Measurements from ENCODE around the gene NFKBIZ.
"Not testable (repeated sequence)": the region's sequence is repeated elsewhere in the genome, so short reads cannot be mapped to it uniquely, and the experiment has no call there.

DNA sequence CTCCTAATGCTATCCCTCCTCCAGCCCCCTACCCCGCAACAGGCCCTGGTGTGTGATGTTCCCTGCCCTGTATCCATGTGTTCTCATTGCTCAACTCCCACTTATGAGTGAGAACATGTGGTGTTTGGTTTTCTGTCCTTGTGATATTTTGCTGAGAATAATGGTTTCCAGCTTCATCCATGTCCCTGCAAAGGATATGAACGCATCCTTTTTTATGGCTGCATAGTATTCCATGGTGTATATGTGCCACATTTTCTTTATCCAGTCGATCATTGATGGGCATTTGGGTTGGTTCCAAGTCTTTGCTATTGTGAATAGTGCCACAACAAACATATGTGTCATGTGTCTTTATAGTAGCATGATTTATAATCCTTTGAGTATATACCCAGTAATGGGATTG is 36.3 kb downstream of the NFKBIZ start:
- TF ChIP-seq CTCF (IDR thresholded peaks at IDR 0.05; ENCODE audit: low read depth, low read length); POLR2A (IDR thresholded peaks at IDR 0.05; ENCODE audit: extremely low read depth, insufficient read length); MAX (IDR thresholded peaks at IDR 0.05; ENCODE audit: low read depth, low read length); MYC (IDR thresholded peaks at IDR 0.05; ENCODE audit: low read depth, low read length): not testable (repeated sequence)
